Amygdala (tissue), 56 donors: ENCODE data around the gene CR2.
A peak's percentile ranks its signal among the peaks of the same experiment; 100 is the strongest.
"Not testable (repeated sequence)": the region's sequence is repeated elsewhere in the genome, so short reads cannot be mapped to it uniquely, and the experiment has no call there.

ENCODE experiments used
- DNase-seq, 56 donors: peaks; one replicate each; lab custom pipeline; 2025; lab: John Stamatoyannopoulos, UW

Gene CR2

GRCh38 chr1:207440626-207441025 is 13.5 kb upstream of the CR2 start:
- DNase-seq, result no peak

GRCh38 chr1:207444514-207445217 is 9.5 kb upstream of the CR2 start:
- no peak for DNase-seq

GRCh38 chr1:207453710-207454045 is 450 bp upstream of the CR2 start:
- DNase-seq, result no peak

GRCh38 chr1:207455183-207455754 is 1.1 kb downstream of the CR2 start:
- DNase-seq, result no peak

GRCh38 chr1:207458414-207458813 is 4.3 kb downstream of the CR2 start:
- DNase-seq, result no peak

GRCh38 chr1:207459008-207459407 is 4.9 kb downstream of the CR2 start:
- DNase-seq, result no peak

GRCh38 chr1:207461649-207462048 is 7.5 kb downstream of the CR2 start:
- DNase-seq, result no peak

- DNase-seq, result no peak
Observed at GRCh38 chr1:207462535-207462934, 8.4 kb downstream of the CR2 start.

GRCh38 chr1:207463021-207463420 is 8.9 kb downstream of the CR2 start:
- DNase-seq, result no peak

- DNase-seq, result no peak
Observed at GRCh38 chr1:207463571-207463970, 9.4 kb downstream of the CR2 start.

GRCh38 chr1:207470927-207471326 is 16.8 kb downstream of the CR2 start:
- no peak for DNase-seq

- DNase-seq, result no peak
Observed at GRCh38 chr1:207474210-207474609, 20.1 kb downstream of the CR2 start.

- DNase-seq, result no peak
Observed at GRCh38 chr1:207486198-207486597, 32.1 kb downstream of the CR2 start.

GRCh38 chr1:207487636-207488035 is 33.5 kb downstream of the CR2 start:
- no peak for DNase-seq

- DNase-seq, result no peak
Observed at GRCh38 chr1:207493212-207493611, 39.1 kb downstream of the CR2 start.

- no peak for DNase-seq
Observed at GRCh38 chr1:207494171-207494570, 40.0 kb downstream of the CR2 start.

- DNase-seq, result not testable (repeated sequence)
Observed at GRCh38 chr1:207495281-207495680, 41.2 kb downstream of the CR2 start.

GRCh38 chr1:207495801-207496792 is 42.0 kb downstream of the CR2 start, which contains the start of gene CR1:
Gene CR1 (plus strand): TSS chr1:207496157. CDS start chr1:207496268, 111 bp downstream.
- peak in 3 of 56 donors; percentile 7 to 9 (median 8) for DNase-seq

- DNase-seq, result no peak
Observed at GRCh38 chr1:207497941-207498340, 43.8 kb downstream of the CR2 start.

- DNase-seq, result peak in 45 of 56 donors; percentile 0 to 90 (median 42)
Observed at GRCh38 chr1:207499573-207499972, 45.4 kb downstream of the CR2 start.

- DNase-seq, result no peak
Observed at GRCh38 chr1:207500306-207500705, 46.2 kb downstream of the CR2 start.
